ENCODE measurements around the gene CACNA1D.

The CACNA1D gene

DNA sequence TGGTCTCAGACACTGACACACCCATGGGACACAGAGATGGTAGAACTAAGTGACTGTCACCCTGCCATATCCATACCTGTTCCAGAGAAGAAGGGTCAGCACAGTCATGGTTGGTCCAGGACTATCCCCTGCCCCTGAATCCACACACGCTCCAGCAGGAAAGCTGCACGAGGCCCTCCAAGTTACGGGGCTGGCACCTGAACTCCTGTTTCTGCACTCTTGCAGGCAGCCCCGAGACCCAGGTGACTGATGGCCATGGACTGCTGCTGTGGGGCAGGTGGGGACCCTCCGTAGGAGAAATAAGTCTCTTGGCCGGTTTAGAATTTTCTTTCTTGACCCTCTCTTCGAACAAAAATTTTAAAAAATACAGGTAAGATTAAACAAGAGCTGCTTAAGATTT lies 321.2 kb downstream of the CACNA1D start:
- no peak overlapping the region for H3K4me3 Mint-ChIP-seq
- H3K9me3 Mint-ChIP-seq, result no peaks in the 10 kb centered on the region
- no peaks in the 10 kb centered on the region for H3K4me1 Mint-ChIP-seq (ENCODE audit: low read depth)
- no peaks in the 10 kb centered on the region for H3K36me3 Mint-ChIP-seq (ENCODE audit: low read depth)
- H3K27me3 Mint-ChIP-seq, result no peaks in the 10 kb centered on the region
- no peak overlapping the region for H3K27ac Mint-ChIP-seq

DNA sequence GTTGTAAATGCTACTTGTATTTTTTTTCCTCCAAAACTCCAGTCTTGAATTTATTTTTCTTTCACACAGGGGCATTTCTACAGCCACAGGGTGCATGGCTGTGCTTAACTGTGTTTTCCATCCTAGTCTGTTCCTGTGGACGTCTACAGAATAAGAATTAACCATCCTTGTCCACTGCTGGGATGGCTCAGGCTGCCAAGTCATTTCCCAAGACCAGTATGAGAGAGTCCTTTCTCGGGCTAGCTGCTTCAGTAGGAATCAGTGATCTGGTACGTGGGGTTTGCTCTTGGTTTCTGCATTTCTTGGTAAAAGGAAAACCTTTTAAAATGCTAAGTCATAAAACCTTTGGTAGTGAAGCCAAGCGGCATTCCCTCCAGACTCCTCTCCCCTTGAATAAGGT lies 322.0 kb downstream of the CACNA1D start:
- Mint-ChIP-seq H3K27ac (no peak overlapping the region), H3K27me3 (no peaks in the 10 kb centered on the region), H3K4me1 (ENCODE audit: low read depth) (no peaks in the 10 kb centered on the region), H3K4me3 (no peak overlapping the region), H3K9me3 (no peaks in the 10 kb centered on the region), H3K36me3 (ENCODE audit: low read depth) (no peaks in the 10 kb centered on the region)

DNA sequence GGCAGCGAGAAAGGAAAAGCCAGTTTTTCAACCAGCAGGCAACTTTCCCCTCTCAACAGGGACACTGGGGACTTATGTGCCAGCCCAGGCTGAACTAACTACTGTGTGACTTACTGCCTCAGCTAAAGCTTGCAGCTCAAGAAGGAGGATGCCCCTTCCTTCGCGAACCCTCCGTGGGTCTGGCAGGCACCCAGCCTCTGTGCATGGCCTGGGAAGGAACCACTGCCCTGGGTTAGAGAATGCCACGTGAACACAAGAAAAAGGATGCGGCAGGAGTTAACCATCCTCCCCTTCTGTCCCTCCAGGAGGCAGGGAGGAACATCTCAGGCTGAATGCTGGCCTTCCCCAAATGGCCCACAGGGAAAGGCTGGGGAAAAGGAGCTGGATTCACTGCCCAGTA lies 322.8 kb downstream of the CACNA1D start:
- Mint-ChIP-seq H3K36me3 (ENCODE audit: low read depth) (no peaks in the 10 kb centered on the region), H3K27ac (no peak overlapping the region), H3K4me1 (ENCODE audit: low read depth) (no peaks in the 10 kb centered on the region), H3K9me3 (no peaks in the 10 kb centered on the region), H3K27me3 (no peaks in the 10 kb centered on the region), H3K4me3 (no peak overlapping the region)

DNA sequence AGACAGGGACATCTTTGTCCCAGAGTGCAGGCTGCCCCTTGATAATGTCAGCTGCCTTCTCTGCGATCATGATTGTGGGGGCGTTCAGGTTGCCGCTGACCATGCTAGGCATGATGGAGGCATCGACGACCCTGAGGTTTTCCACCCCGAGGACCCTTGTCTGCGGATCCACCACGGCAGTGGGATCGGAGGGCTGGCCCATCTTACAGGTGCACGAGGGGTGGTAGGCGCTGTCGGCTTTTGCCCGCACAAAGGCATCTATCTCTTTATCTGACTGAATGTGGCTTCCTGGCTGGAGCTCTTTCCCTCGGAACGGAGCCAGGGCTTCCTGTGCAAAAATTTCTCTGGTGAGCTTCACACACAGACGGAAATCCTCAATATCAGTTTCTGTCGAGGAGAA lies 323.4 kb downstream of the CACNA1D start:
- H3K4me1 Mint-ChIP-seq (ENCODE audit: low read depth), result no peaks in the 10 kb centered on the region
- no peaks in the 10 kb centered on the region for H3K27me3 Mint-ChIP-seq
- no peak overlapping the region for H3K27ac Mint-ChIP-seq
- H3K9me3 Mint-ChIP-seq, result no peaks in the 10 kb centered on the region
- no peak overlapping the region for H3K4me3 Mint-ChIP-seq
- H3K36me3 Mint-ChIP-seq (ENCODE audit: low read depth), result no peaks in the 10 kb centered on the region

DNA sequence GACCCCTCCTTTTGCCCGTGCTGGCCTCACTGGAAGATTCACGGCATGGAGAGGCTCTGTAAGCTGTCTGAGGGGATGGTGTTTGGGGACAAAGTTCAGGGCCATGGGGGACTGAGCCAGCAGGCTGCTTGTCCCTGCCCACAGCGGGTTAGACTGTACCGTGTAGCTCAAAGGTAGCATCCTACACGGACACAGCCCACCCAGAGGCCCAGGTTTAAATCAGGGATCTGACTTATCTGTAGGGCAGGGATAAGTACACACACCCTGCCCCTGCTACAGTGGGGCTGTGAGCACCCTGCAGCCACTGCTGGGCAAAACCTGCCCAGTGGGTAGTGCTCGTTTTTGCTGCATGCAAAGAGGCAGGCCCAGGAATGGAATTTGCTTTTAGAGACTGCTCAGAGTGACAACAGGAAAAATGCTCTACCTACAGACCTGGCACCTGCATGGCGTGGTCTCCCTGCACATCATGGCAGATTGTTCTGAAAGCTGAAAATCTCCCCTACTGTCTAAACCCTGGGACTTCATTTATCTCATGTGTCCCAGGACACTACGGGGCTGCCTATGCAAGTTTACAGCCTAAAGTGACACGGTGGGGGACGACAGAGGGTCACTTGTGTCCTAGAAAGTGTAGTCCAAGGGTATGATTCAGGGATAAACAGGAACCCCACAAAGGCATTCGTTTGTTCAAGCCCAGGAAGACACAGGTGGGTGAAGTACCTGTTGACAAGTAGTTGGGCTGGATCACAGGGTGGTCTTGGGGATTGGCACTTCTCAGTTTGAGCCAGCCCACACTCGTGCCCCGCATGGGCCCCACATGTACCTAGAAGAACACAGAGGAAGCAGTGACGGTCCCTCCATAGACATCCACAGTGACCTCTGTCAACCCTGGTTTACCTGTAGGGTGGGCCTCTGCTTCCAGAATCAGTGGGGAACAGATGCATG lies 324.1 kb downstream of the CACNA1D start:
- no peaks in the 10 kb centered on the region for H3K27me3 Mint-ChIP-seq
- H3K36me3 Mint-ChIP-seq (ENCODE audit: low read depth), result no peaks in the 10 kb centered on the region
- no peaks in the 10 kb centered on the region for H3K9me3 Mint-ChIP-seq
- no peaks in the 10 kb centered on the region for H3K4me1 Mint-ChIP-seq (ENCODE audit: low read depth)
- H3K4me3 Mint-ChIP-seq, result no peak overlapping the region
- no peak overlapping the region for H3K27ac Mint-ChIP-seq

DNA sequence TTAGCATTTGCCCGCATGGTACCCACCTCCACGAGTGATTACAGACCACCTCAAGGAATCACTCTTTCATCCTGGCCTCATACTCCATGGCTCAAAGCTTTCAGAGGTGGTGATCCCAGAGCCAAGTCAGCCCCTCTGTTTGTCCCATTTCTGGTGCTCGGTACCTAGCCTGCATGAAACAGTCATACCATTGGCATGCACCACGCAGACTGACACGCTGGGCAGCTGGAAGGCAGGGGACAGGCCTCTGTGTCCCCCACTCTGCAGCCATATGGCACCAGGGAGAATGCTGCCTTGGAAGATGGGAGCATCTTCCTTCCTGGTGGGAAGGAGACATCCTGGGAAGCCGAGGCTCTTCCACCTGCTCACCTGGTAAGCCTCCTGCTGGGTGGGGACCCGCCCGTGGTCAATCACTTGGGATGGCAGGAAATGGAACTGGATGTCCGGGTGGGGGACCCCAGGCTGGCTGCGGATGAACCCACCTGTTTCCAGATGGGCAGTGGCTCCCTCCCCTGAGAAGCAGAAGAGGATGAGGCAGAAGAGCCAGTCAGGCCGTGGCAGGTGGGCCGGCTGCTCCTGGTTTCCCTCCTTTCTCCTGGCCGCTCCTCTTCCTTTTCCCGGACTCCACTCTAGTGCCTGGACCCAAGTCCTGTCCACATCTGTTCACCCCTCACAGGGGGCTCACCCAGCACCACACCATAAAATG lies 324.9 kb downstream of the CACNA1D start:
- no peaks in the 10 kb centered on the region for H3K9me3 Mint-ChIP-seq
- no peak overlapping the region for H3K27ac Mint-ChIP-seq
- H3K4me1 Mint-ChIP-seq (ENCODE audit: low read depth), result no peaks in the 10 kb centered on the region
- no peaks in the 10 kb centered on the region for H3K27me3 Mint-ChIP-seq
- H3K36me3 Mint-ChIP-seq (ENCODE audit: low read depth), result no peaks in the 10 kb centered on the region
- H3K4me3 Mint-ChIP-seq, result no peak overlapping the region

DNA sequence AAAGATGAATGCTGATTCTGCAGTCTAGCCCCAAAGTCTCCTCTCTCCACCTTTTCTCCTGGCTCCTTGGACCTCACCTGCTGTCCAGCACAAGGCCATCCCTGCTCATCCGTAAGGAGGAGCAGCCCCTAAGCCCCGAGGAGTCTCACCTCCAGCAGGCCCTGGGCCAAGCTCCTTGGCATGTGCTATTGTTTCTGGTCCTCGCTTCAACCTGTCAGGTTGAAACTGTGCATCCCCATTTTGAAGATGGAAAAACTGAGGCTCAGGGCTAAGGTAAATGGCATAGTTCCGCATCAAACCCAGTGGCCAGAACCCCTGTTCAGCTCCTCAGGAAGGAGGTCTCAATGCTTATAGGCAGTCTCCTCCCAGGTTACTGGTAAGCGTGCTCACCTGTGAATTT lies 325.7 kb downstream of the CACNA1D start:
- Mint-ChIP-seq H3K4me3 (no peak overlapping the region), H3K27ac (no peak overlapping the region), H3K36me3 (ENCODE audit: low read depth) (no peaks in the 10 kb centered on the region), H3K9me3 (no peaks in the 10 kb centered on the region), H3K27me3 (no peaks in the 10 kb centered on the region), H3K4me1 (ENCODE audit: low read depth) (no peaks in the 10 kb centered on the region)

DNA sequence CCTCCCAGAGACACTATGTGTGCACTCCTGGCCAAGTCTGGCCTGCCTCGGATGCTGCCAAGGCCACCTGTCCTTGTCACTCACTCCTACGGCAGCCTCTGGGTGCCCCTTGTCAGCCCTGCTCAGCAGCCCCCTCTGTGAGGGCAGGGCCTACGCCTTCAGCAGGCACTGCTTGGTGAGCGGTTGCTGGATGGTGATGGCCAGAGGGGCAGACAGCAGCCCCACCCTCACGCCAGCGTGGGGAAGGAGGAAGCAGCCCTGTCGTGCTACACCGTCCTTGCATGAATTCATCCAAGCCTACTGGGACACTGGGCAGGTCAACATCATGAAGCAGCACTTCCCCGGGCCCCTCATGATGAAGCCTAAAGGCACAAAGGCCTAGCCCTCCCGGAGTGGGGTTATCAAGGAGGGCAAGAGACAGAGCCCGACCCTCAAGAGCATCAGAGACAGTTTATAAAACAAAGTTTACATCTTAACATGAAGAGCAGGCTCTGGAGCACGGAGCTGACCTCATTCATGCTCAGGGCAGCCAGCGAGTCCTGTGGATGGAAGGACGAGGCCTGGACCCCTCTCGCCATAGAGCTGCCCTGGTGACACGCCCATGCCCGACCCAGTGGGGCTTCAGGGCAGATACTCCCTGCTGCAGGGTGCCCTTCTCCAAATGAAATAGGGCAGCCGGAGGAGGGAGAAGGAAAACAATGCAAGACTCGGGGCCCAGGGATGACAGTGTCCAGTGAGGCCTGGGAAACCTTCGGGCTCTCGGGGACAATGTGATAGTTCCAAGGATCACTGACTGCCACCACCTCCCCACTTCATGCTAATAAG lies 326.6 kb downstream of the CACNA1D start:
- H3K27me3 Mint-ChIP-seq, result no peaks in the 10 kb centered on the region
- H3K9me3 Mint-ChIP-seq, result no peaks in the 10 kb centered on the region
- no peaks in the 10 kb centered on the region for H3K36me3 Mint-ChIP-seq (ENCODE audit: low read depth)
- no peak overlapping the region for H3K27ac Mint-ChIP-seq
- no peak overlapping the region for H3K4me3 Mint-ChIP-seq
- H3K4me1 Mint-ChIP-seq (ENCODE audit: low read depth), result no peaks in the 10 kb centered on the region

DNA sequence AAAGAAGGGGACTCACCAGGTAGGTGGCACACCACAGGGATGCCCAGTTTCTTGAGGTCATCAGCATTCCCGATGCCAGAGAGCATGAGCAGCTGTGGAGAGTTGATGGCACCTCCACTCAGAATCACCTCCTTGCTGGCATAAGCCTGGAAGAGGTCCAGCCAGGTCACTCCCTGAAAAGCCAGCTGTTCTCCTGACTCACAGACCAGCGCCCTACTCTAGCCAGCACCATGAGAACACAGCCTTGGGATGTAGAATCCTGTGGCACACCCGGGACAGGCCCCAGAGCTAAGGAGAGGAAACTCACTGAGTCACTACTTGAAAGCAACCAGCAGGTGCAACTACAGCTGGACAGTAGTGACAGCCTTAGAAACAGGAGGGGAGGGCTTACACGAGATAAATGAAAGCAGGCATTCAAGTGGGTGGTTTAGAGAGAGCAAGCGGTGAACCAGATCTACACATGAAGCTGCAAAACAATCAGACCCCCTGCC lies 327.3 kb downstream of the CACNA1D start:
- no peaks in the 10 kb centered on the region for H3K27me3 Mint-ChIP-seq

DNA sequence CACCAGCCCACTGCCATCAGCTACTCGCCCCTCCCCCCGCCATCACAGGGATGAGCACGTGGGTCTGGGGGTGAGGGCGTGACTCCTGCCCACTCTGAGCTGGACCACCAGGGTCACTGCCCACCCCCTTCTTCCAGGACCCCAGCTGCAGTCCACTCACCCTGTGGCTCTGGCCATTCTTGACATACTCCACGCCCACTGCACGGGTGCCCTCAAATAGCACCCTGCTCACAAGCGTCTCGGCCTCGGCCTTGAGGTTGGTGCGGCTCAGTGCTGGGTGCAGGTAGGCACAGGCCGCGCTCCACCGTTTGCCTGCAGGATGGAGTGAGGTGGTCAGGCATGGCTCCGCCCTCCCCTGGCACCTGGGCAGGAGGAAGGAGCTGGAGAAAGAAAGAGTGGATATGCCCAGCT lies 327.9 kb downstream of the CACNA1D start:
- Mint-ChIP-seq H3K4me3 (no peak overlapping the region), H3K9me3 (no peaks in the 10 kb centered on the region), H3K27me3 (no peaks in the 10 kb centered on the region), H3K27ac (no peak overlapping the region), H3K36me3 (ENCODE audit: low read depth) (no peaks in the 10 kb centered on the region), H3K4me1 (ENCODE audit: low read depth) (no peaks in the 10 kb centered on the region)

More for the DNA sequence above, 327.3 kb downstream of the CACNA1D start:
- Mint-ChIP-seq H3K36me3 (ENCODE audit: low read depth) (no peaks in the 10 kb centered on the region), H3K9me3 (no peaks in the 10 kb centered on the region), H3K4me1 (ENCODE audit: low read depth) (no peaks in the 10 kb centered on the region), H3K27ac (no peak overlapping the region), H3K4me3 (no peak overlapping the region)

DNA sequence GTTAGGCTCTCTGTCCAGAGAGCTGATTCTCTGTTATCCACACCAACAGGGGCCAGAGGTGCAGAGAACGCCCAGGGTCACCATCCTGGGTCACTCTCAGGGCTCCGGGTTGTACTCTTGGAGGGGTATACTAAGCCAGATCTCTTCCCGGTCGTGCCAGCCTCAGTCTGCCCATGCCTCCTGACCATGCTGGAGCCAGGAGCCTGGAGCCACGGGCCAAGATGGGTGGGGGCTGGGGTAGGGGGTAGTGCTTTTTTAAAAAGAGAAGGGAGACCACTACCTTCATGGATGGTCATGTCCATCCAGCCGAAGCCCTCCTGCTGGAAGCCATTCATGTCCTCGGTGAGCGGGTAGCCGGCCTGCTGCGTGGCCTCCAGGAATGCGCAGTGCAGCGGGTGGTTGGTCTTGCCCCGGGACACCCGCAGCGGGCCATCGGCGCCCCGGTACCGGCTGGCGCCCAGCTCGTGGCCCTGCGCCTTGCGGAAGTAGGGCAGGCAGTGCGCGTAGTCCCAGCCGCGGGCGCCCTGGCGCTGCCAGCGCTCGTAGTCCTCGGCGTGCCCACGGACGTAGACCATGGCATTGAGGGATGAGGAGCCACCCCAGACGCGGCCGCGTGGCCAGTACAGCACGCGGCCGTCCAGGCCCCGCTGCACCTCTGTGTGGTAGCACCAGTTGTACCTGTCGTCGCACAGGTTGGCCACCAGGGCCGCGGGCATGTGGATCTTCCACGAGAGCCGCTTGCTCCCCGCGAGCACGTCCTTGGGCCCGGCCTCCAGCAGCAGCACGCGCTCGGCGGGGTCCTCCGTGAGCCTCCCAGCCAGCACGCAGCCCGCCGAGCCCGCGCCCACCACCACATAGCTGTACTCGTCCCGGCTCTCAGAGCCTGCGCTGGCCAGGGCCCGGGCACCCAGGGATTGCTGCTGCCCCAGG lies 328.9 kb downstream of the CACNA1D start:
- no peaks in the 10 kb centered on the region for H3K27me3 Mint-ChIP-seq
- H3K4me1 Mint-ChIP-seq (ENCODE audit: low read depth), result no peaks in the 10 kb centered on the region

DNA sequence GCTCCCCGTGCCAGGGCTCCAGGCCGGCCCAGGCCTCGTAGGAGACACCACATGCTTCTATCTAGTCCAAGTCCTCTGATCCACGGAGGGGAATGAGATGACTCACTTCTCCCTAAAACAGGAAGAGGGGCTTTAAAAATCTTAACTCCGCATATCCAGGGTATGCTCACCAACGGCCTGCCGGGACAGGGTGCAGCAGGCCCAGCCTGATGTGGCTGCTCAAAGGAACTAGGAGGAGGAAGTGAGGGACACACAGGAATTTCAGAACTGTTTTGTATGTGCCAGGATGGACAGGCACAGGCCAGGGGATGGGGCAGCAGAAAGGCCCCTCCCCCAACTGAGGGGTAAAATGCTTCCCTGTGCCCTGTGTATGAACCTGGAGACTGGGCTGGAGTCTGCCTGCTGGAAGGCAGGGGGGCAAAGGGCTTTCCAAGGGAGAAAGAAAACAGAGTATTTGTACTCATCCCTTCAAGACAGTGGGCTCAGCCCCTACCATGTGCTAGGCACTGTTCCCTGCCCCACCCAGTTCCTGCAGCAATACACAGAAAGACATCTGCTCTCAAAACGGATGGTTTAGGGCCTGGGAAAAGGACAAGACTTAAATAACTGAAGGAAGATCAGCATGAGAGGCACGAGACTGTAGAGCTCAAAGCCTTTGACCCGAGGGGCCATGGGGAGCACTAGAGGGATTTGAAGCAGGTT lies 329.7 kb downstream of the CACNA1D start:
- Mint-ChIP-seq H3K9me3 (no peaks in the 10 kb centered on the region), H3K4me3 (no peak overlapping the region), H3K27me3 (no peaks in the 10 kb centered on the region), H3K4me1 (ENCODE audit: low read depth) (no peaks in the 10 kb centered on the region), H3K36me3 (ENCODE audit: low read depth) (no peaks in the 10 kb centered on the region), H3K27ac (no peak overlapping the region)

More for the DNA sequence above, 328.9 kb downstream of the CACNA1D start:
- Mint-ChIP-seq H3K27ac (no peak overlapping the region), H3K36me3 (ENCODE audit: low read depth) (no peaks in the 10 kb centered on the region), H3K4me3 (no peak overlapping the region), H3K9me3 (no peaks in the 10 kb centered on the region)

DNA sequence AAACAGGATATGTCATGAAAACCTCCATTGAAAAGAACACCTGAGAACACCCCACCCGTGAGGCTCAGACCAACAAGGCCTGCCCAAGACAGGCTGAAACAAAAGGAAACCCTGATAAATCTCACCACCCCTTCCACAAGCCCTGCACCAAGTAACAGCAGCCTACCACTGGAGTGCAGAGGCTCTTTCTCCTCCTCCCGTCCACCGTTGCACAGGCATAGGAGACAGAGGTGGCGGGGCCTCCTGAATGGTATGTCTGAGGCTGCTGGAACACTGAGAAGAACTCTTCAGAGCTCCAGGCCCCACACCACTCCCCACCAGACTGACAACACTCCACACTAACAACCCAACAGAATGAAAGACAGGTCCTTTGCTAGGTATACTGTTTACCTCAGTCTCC lies 330.4 kb downstream of the CACNA1D start:
- Mint-ChIP-seq H3K27ac (no peak overlapping the region), H3K36me3 (ENCODE audit: low read depth) (no peaks in the 10 kb centered on the region), H3K27me3 (no peaks in the 10 kb centered on the region), H3K4me3 (no peak overlapping the region), H3K4me1 (ENCODE audit: low read depth) (no peaks in the 10 kb centered on the region), H3K9me3 (no peaks in the 10 kb centered on the region)

Measured in stimulated activated naive CD8-positive, alpha-beta T cell treated with anti-CD3 and anti-CD28 coated beads, Interleukin-15, Interleukin-2, amounts not matched to agents 100 ng/mL and 50 ng/mL, for 24 hours (primary cell).